ENCODE data around the gene STK32C.

STK32C gene

DNA sequence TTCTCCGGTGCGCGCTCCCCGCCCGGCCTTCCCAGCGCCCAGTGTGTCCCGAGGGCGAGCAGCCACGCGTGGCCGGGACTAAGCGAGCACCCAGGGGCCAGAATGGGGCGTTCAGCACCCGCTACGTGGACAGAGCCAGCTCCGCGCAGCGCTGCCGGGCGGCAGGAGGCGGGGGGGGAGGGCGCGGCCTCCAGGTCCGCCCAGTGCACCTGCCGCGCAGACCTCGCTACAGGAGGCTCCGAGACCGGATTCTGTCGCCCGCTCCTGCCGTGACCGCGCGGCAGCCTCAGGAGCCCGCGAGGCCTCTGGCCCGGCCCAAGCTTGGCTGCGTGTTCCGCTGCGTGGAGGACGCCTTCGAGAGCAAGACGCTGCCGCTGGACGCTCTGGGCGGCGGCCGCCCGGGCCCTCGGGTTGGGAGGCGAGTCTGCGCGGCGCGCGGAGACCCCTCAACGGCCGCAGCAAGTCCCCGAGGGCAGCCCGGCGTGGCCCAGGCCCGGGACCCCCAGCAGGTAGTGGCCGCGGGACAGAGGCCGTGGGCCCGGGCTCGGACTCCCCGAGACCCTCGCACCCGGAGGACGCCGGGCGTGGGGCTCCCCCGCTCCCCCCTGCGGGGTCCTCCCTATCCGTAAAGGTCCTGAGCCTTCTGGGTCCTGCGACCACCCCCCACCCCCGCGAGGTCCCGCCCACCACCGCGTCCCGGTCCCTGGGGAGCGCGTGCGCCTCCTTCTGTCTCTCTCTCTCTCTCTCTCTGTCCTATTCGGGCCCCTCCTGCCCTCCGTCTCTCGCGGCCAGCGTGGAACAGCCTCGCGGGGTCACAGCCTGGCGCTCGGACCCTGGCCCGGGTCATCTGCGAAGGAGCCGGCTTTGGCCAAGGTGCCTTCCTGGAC lies 121.9 kb downstream of the STK32C start:
- POLR2A ChIA-PET, result no interaction called here

GRCh38 chr10:132184816-132185593 lies 122.7 kb downstream of the STK32C start:
- POLR2A ChIA-PET, result no interaction called here
- no peak for DNase-seq (ENCODE audit: extremely low spot score)
- TF ChIP-seq, protein P1, sequence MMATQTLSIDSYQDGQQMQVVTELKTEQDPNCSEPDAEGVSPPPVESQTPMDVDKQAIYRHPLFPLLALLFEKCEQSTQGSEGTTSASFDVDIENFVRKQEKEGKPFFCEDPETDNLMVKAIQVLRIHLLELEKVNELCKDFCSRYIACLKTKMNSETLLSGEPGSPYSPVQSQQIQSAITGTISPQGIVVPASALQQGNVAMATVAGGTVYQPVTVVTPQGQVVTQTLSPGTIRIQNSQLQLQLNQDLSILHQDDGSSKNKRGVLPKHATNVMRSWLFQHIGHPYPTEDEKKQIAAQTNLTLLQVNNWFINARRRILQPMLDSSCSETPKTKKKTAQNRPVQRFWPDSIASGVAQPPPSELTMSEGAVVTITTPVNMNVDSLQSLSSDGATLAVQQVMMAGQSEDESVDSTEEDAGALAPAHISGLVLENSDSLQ (IDR thresholded peaks at IDR 0.05), result peak; percentile 35; the same call in 1 of the 2 replicates
- TF ChIP-seq TARDBP (IDR thresholded peaks at IDR 0.05), result no peak
- TF ChIP-seq BHLHE40 (IDR thresholded peaks at IDR 0.05; ENCODE audit: borderline replicate concordance), result no peak
- CTCF ChIA-PET, result no interaction called here

More for the DNA sequence above, 121.9 kb downstream of the STK32C start:
- TF ChIP-seq TARDBP (IDR thresholded peaks at IDR 0.05) (no peak), NFRKB (IDR thresholded peaks at IDR 0.05) (no peak), L3MBTL2 (conservative IDR thresholded peaks at IDR 0.05) (no peak), ELF4 (IDR thresholded peaks at IDR 0.05) (no peak), FOXM1 (IDR thresholded peaks at IDR 0.05; ENCODE audit: borderline replicate concordance) (no peak), SUZ12 (IDR thresholded peaks at IDR 0.05) (no peak), HDGF (IDR thresholded peaks at IDR 0.05; ENCODE audit: borderline replicate concordance) (no peak), BHLHE40 (IDR thresholded peaks at IDR 0.05; ENCODE audit: borderline replicate concordance) (no peak), LEF1 (IDR thresholded peaks at IDR 0.05; ENCODE audit: borderline replicate concordance) (no peak), CTBP1 (IDR thresholded peaks at IDR 0.05; ENCODE audit: borderline replicate concordance) (no peak), ZNF384 (IDR thresholded peaks at IDR 0.05) (no peak)
- TF ChIP-seq, protein P1 (IDR thresholded peaks at IDR 0.05), result no peak
- DNase-seq (ENCODE audit: extremely low spot score), result peak; percentile 57
- CTCF ChIA-PET, result no interaction called here

DNA sequence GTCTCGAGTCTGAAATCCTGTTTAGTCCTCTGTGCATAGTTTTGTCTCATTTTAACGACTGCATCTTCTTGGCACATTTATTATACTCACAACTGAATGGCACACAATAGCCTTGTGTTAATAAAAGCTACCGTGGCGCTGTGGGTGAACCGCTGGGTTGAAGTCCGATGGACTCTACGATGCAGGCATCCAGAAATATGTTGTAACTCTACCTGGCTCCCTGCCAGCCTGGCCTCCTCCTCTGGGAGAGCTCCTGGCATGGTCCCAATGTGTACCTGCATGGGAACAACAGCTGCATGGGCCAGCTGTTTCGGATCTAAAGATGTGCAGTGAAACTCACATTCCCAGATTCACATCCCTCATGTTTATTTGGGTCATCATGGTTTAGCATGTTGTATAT lies 124.7 kb downstream of the STK32C start:
- TF ChIP-seq BHLHE40 (IDR thresholded peaks at IDR 0.05; ENCODE audit: borderline replicate concordance) (no peak), SUZ12 (IDR thresholded peaks at IDR 0.05) (no peak), FOXM1 (IDR thresholded peaks at IDR 0.05; ENCODE audit: borderline replicate concordance) (no peak), NFRKB (IDR thresholded peaks at IDR 0.05) (no peak), ELF4 (IDR thresholded peaks at IDR 0.05) (no peak), SP1 (IDR thresholded peaks at IDR 0.05) (no peak), FOXA1 (IDR thresholded peaks at IDR 0.05) (no peak), ARNT (IDR thresholded peaks at IDR 0.05) (no peak), L3MBTL2 (conservative IDR thresholded peaks at IDR 0.05) (no peak), LEF1 (IDR thresholded peaks at IDR 0.05; ENCODE audit: borderline replicate concordance) (no peak), ZNF384 (IDR thresholded peaks at IDR 0.05) (no peak), TARDBP (IDR thresholded peaks at IDR 0.05) (no peak), HDGF (IDR thresholded peaks at IDR 0.05; ENCODE audit: borderline replicate concordance) (no peak), CTBP1 (IDR thresholded peaks at IDR 0.05; ENCODE audit: borderline replicate concordance) (no peak), FOXK2 (IDR thresholded peaks at IDR 0.05) (no peak)
- TF ChIP-seq, protein P1 (IDR thresholded peaks at IDR 0.05), result no peak
- CTCF ChIA-PET, result no interaction called here
- POLR2A ChIA-PET, result no interaction called here
- DNase-seq (ENCODE audit: extremely low spot score), result no peak

DNA sequence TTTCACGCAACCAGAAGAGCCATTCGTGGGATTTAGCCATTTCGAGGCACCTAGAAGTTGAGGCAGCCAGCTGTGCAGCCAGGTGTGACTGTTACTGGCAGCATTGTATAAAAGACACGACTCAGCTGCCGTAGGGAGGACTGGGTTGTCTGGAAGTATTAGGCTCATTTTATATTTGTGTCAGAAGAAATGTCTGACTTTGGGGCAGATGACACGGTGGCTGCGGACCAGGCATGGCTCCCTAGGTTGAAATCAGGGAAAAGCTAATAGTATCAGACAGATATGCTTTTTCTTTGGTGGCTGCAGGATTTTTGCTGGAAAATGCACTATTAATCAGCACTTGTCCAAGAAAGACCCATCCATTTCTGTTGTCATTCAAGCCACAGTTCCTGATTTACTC lies 125.2 kb downstream of the STK32C start:
- no peak for DNase-seq (ENCODE audit: extremely low spot score)
- TF ChIP-seq TARDBP (IDR thresholded peaks at IDR 0.05), result no peak
- no peak for TF ChIP-seq CTBP1 (IDR thresholded peaks at IDR 0.05; ENCODE audit: borderline replicate concordance)
- no peak for TF ChIP-seq FOXK2 (IDR thresholded peaks at IDR 0.05)
- no peak for TF ChIP-seq SUZ12 (IDR thresholded peaks at IDR 0.05)
- no peak for TF ChIP-seq FOXM1 (IDR thresholded peaks at IDR 0.05; ENCODE audit: borderline replicate concordance)
- no peak for TF ChIP-seq BHLHE40 (IDR thresholded peaks at IDR 0.05; ENCODE audit: borderline replicate concordance)
- TF ChIP-seq NFRKB (IDR thresholded peaks at IDR 0.05), result no peak
- TF ChIP-seq LEF1 (IDR thresholded peaks at IDR 0.05; ENCODE audit: borderline replicate concordance), result no peak
- no peak for TF ChIP-seq FOXA1 (IDR thresholded peaks at IDR 0.05)
- TF ChIP-seq ZNF384 (IDR thresholded peaks at IDR 0.05), result no peak
- no peak for TF ChIP-seq ARNT (IDR thresholded peaks at IDR 0.05)
- TF ChIP-seq SP1 (IDR thresholded peaks at IDR 0.05), result no peak
- no peak for TF ChIP-seq L3MBTL2 (conservative IDR thresholded peaks at IDR 0.05)
- no peak for TF ChIP-seq HDGF (IDR thresholded peaks at IDR 0.05; ENCODE audit: borderline replicate concordance)
- ChIA-PET POLR2A (no interaction called here), CTCF (no interaction called here)

DNA sequence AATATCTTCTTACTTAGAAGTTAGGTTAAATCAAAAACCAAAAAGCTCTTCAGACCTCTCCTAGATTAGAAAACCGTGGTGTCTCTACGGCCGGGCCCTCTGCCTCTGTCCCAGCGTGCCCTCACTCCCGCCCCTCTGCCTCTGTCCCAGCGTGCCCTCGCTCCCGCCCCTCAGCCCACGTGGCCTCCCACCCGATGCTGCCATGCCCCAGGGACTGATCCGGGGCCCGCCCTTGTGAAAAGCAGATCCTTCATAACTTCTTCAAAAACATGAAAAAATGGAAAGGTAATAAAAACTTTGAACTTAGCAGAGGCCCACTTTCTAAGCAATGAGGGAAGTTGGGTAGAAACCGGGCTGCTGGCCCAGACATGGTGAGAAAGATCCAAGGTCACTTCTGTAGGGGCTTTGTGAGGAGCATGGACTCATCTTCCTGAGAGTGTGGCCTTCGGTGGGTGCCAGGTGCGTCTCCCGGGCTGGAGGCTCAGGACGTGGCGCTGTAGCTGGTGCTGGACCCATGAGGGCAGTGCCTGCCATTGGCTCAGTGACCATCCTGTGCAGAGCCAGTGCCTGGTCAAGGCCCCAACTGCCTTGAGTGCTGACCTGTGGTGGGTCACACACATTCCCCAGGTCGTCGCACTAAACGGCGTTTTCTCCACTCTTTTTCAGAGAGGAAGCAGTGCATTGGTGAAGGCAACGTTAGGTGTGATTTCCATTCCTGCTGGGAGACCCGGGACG lies 125.9 kb downstream of the STK32C start:
- no peak for DNase-seq (ENCODE audit: extremely low spot score)
- no peak for TF ChIP-seq ZNF384 (IDR thresholded peaks at IDR 0.05)
- 0 out of 2 replicates have a peak, but pooled peaks have one; percentile 22 for TF ChIP-seq L3MBTL2 (conservative IDR thresholded peaks at IDR 0.05)
- ChIA-PET CTCF (no interaction called here), POLR2A (no interaction called here)

Measured in HEK293T (cell line).